ENCODE measurements around the gene SPTA1.

SPTA1 gene

GRCh38 chr1:158687037-158687436 is 522 bp upstream of the SPTA1 start:
- no peak for DNase-seq (ENCODE audit: low read depth in 1 of 2, low spot score in 1 of 2)

- no peak for DNase-seq (ENCODE audit: low read depth in 1 of 2, low spot score in 1 of 2)
Observed at GRCh38 chr1:158685085-158685484, 1.4 kb downstream of the SPTA1 start.

- DNase-seq (ENCODE audit: low read depth in 1 of 2, low spot score in 1 of 2), result no peak
Observed at GRCh38 chr1:158681606-158682005, 4.9 kb downstream of the SPTA1 start.

- DNase-seq (ENCODE audit: low read depth in 1 of 2, low spot score in 1 of 2), result no peak
Observed at GRCh38 chr1:158679289-158679688, 7.2 kb downstream of the SPTA1 start.

- DNase-seq (ENCODE audit: low read depth in 1 of 2, low spot score in 1 of 2), result no peak
Observed at GRCh38 chr1:158675563-158676323, 10.8 kb downstream of the SPTA1 start.

- DNase-seq (ENCODE audit: low read depth in 1 of 2, low spot score in 1 of 2), result no peak
Observed at GRCh38 chr1:158674302-158674701, 12.2 kb downstream of the SPTA1 start.

GRCh38 chr1:158666037-158666436 is 20.5 kb downstream of the SPTA1 start:
- DNase-seq (ENCODE audit: low read depth in 1 of 2, low spot score in 1 of 2), result no peak

GRCh38 chr1:158654571-158654970 is 31.9 kb downstream of the SPTA1 start:
- no peak for DNase-seq (ENCODE audit: low read depth in 1 of 2, low spot score in 1 of 2)

- DNase-seq (ENCODE audit: low read depth in 1 of 2, low spot score in 1 of 2), result no peak
Observed at GRCh38 chr1:158654086-158654485, 32.4 kb downstream of the SPTA1 start.

GRCh38 chr1:158652721-158653334 is 33.7 kb downstream of the SPTA1 start:
- DNase-seq (ENCODE audit: low read depth in 1 of 2, low spot score in 1 of 2), result no peak

- DNase-seq (ENCODE audit: low read depth in 1 of 2, low spot score in 1 of 2), result no peak
Observed at GRCh38 chr1:158649052-158649451, 37.5 kb downstream of the SPTA1 start.

GRCh38 chr1:158646465-158646864 is 40.0 kb downstream of the SPTA1 start:
- DNase-seq (ENCODE audit: low read depth in 1 of 2, low spot score in 1 of 2), result no peak

- DNase-seq (ENCODE audit: low read depth in 1 of 2, low spot score in 1 of 2), result no peak
Observed at GRCh38 chr1:158644449-158644848, 42.1 kb downstream of the SPTA1 start.

- DNase-seq (ENCODE audit: low read depth in 1 of 2, low spot score in 1 of 2), result no peak
Observed at GRCh38 chr1:158638904-158639303, 47.6 kb downstream of the SPTA1 start.

GRCh38 chr1:158638146-158638545 is 48.4 kb downstream of the SPTA1 start:
- no peak for DNase-seq (ENCODE audit: low read depth in 1 of 2, low spot score in 1 of 2)

GRCh38 chr1:158613764-158614163 is 72.8 kb downstream of the SPTA1 start:
- no peak for DNase-seq (ENCODE audit: low read depth in 1 of 2, low spot score in 1 of 2)

- no peak for DNase-seq (ENCODE audit: low read depth in 1 of 2, low spot score in 1 of 2)
Observed at GRCh38 chr1:158611916-158612315, 74.6 kb downstream of the SPTA1 start.

- DNase-seq (ENCODE audit: low read depth in 1 of 2, low spot score in 1 of 2), result no peak
Observed at GRCh38 chr1:158607296-158607695, 79.2 kb downstream of the SPTA1 start.

- no peak for DNase-seq (ENCODE audit: low read depth in 1 of 2, low spot score in 1 of 2)
Observed at GRCh38 chr1:158604968-158605367, 81.5 kb downstream of the SPTA1 start, which contains the start of gene OR10Z1. TSS of gene OR10Z1 (plus strand) at chr1:158605268. CDS start at chr1:158606439, 1,171 bp downstream.

GRCh38 chr1:158600735-158601134 is 85.8 kb downstream of the SPTA1 start:
- no peak for DNase-seq (ENCODE audit: low read depth in 1 of 2, low spot score in 1 of 2)

- no peak for DNase-seq (ENCODE audit: low read depth in 1 of 2, low spot score in 1 of 2)
Observed at GRCh38 chr1:158586942-158587341, 99.6 kb downstream of the SPTA1 start.

- DNase-seq (ENCODE audit: low read depth in 1 of 2, low spot score in 1 of 2), result no peak
Observed at GRCh38 chr1:158583962-158584361, 102.6 kb downstream of the SPTA1 start.

- no peak for DNase-seq (ENCODE audit: low read depth in 1 of 2, low spot score in 1 of 2)
Observed at GRCh38 chr1:158579733-158580132, 106.8 kb downstream of the SPTA1 start, which contains the start of gene OR10X1. TSS of gene OR10X1 (minus strand) at chr1:158579899. CDS start at chr1:158579899, 0 bp downstream.
